B cell (primary cell): Measurements from ENCODE around the gene CTNNA3. TPM values are rescaled to one million over a fixed set of nuclear protein-coding genes. Genes with fewer than 3 reads are reported as not detected.

ENCODE experiments used
- ATAC-seq: fragments of 200-7000 bp; cut with Tn5 transposase; one replicate; pipeline ENCODE4 v1.10.0; 2021; ENCODE audit warnings: low read depth, mild to moderate bottlenecking, moderate number of reproducible peaks, moderate library complexity
- CTCF ChIA-PET: fragments of 350-600 bp; sonication (Branson Sonifier 250); formaldehyde crosslinking; loops from one replicate; lab custom pipeline; 2021; ENCODE audit warnings: antibody characterized with exemption, inconsistent platforms; lab: Charles Lee
- POLR2A ChIA-PET: fragments of 350-600 bp; sonication (Branson Sonifier 250); formaldehyde crosslinking; loops from one replicate; lab custom pipeline; 2021; ENCODE audit warnings: antibody characterized with exemption; lab: Charles Lee
- DNase-seq: peaks from one replicate; pipeline ENCODE4 v3.0.0; 2013
- H2AFZ ChIP-seq: 2 replicates; pipeline ENCODE4 v1.6.1; 2012; ENCODE audit warnings: mild to moderate bottlenecking, low read depth, low read length; ENCODE audit not compliant: insufficient read depth, poor library complexity, severe bottlenecking
- H3K27ac ChIP-seq, 2 donors: 1 replicate in 1 of 2; 2 replicates in 1 of 2; pipeline ENCODE4 v1.5.1; 2012 to 2013; ENCODE audit warnings: low read length in 2 of 2, mild to moderate bottlenecking in 2 of 2, moderate library complexity in 1 of 2
- H3K27me3 ChIP-seq, 4 experiments: fragments of 200-600 bp in 1 of 4; sonication (generic) in 1 of 4; replicated peaks in 1 of 4; 1 replicate in 2 of 4; 2 replicates in 2 of 4; pipeline versions ENCODE4 v1.6.1 to v1.7.0; 2013 to 2016; ENCODE audit warnings: low read length in 3 of 4, mild to moderate bottlenecking in 2 of 4, mixed read lengths in 1 of 4, moderate library complexity in 1 of 4; ENCODE audit not compliant: insufficient read depth in 4 of 4, control insufficient read depth in 3 of 4; ENCODE audit errors: control extremely low read depth in 1 of 4
- H3K36me3 ChIP-seq, 2 experiments: replicated peaks in 1 of 2; 1 replicate in 1 of 2; 2 replicates in 1 of 2; pipeline versions ENCODE4 v1.6.1 to v1.7.1; 2013; ENCODE audit warnings: low read length in 1 of 2; ENCODE audit not compliant: insufficient read depth in 2 of 2, control insufficient read depth in 1 of 2; ENCODE audit errors: control extremely low read depth in 1 of 2, extremely low read depth in 1 of 2
- H3K4me1 ChIP-seq, 2 donors: fragments of 200-600 bp in 1 of 2; sonication (generic) in 1 of 2; 1 replicate in 1 of 2; 2 replicates in 1 of 2; pipeline versions ENCODE4 v1.5.1 to v1.6.1; 2013 to 2017; ENCODE audit warnings: low read length in 2 of 2; ENCODE audit not compliant: control insufficient read depth in 2 of 2, insufficient read depth in 2 of 2
- H3K4me2 ChIP-seq: replicated peaks from 2 replicates; pipeline ENCODE3; 2012; ENCODE audit warnings: mild to moderate bottlenecking, low read depth, low read length; ENCODE audit not compliant: poor library complexity, severe bottlenecking
- H3K4me3 ChIP-seq, 5 experiments: fragments of 200-600 bp in 1 of 5; sonication (generic) in 1 of 5; 1 replicate in 3 of 5; 2 replicates in 2 of 5; pipeline versions ENCODE4 v1.5.1 to v1.7.0; 2011 to 2016; ENCODE audit warnings: low read length in 4 of 5, mild to moderate bottlenecking in 4 of 5, low read depth in 2 of 5, control low read depth in 1 of 5, moderate library complexity in 1 of 5; ENCODE audit not compliant: insufficient read depth in 1 of 5; ENCODE audit errors: control extremely low read depth in 1 of 5, extremely low read depth in 1 of 5
- H3K79me2 ChIP-seq: fragments of 200-600 bp; sonication (generic); one replicate; pipeline ENCODE4 v1.6.0; 2016; ENCODE audit warnings: low read length; ENCODE audit not compliant: control insufficient read depth, insufficient read depth
- H3K9ac ChIP-seq: fragments of 200-600 bp; sonication (generic); 2 replicates; pipeline ENCODE4 v1.6.1; 2017; ENCODE audit warnings: mild to moderate bottlenecking, low read length, moderate library complexity
- H3K9me3 ChIP-seq, 3 donors: one replicate each; pipeline versions ENCODE4 v1.6.1 to v1.7.1; 2013; ENCODE audit warnings: low read length in 2 of 3; ENCODE audit not compliant: control insufficient read depth in 2 of 3, insufficient read depth in 1 of 3; ENCODE audit errors: control extremely low read depth in 1 of 3
- H4K20me1 ChIP-seq: 2 replicates; pipeline ENCODE4 v1.6.0; 2012; ENCODE audit warnings: mild to moderate bottlenecking, low read length; ENCODE audit not compliant: insufficient read depth, control insufficient read depth, poor library complexity, severe bottlenecking
- H3K27ac Mint-ChIP-seq: one replicate; pipeline ENCODE4 v1.8.0; 2021; ENCODE audit warnings: mixed read lengths
- H3K27me3 Mint-ChIP-seq: one replicate; pipeline ENCODE4 v1.8.0; 2021; ENCODE audit warnings: mixed read lengths
- H3K4me1 Mint-ChIP-seq: one replicate; pipeline ENCODE4 v1.8.0; 2021; ENCODE audit warnings: mixed read lengths
- H3K4me3 Mint-ChIP-seq: one replicate; pipeline ENCODE4 v1.8.0; 2021; ENCODE audit warnings: mixed read lengths
- H3K9me3 Mint-ChIP-seq: one replicate; pipeline ENCODE4 v1.8.0; 2022; ENCODE audit warnings: mixed read lengths; ENCODE audit not compliant: insufficient read depth
- EZH2 ChIP-seq: IDR thresholded peaks from 2 replicates; pipeline ENCODE4 v1.6.1; 2012; ENCODE audit warnings: borderline replicate concordance, low read depth, mild to moderate bottlenecking, moderate library complexity, low read length; ENCODE audit not compliant: insufficient read depth, poor library complexity, severe bottlenecking
- WGBS: methylation state at CpG from one replicate; pipeline ENCODE4 v1.1.5; 2013; ENCODE audit warnings: missing lambda C conversion rate; ENCODE audit not compliant: insufficient coverage; 5-methylcytosine and 5-hydroxymethylcytosine counted together
- intact Hi-C: fragments of 100-400 bp; cut with micrococcal nuclease; formaldehyde crosslinking; loops from one replicate; pipeline ENCODE4 v1.10.0; 2022
- polyA plus RNA-seq: library from polyadenylated mRNA; depleted of rRNA; stranded (reverse); fragments of >200 nt; gene quantifications from 2 replicates; pipeline ENCODE4 v1.2.3, GENCODE V29; 2012
- total RNA-seq, 2 donors: library from RNA; stranded (reverse); fragments of 120-200 nt in 1 of 2; gene quantifications; 1 replicate in 1 of 2; 2 replicates in 1 of 2; pipeline versions ENCODE4 v1.2.3 to v1.2.4, GENCODE V29; 2013 to 2022
- TF ChIP-seq, protein P1 (sequence below): fragments of 200-600 bp; IDR thresholded peaks from one replicate; pipeline ENCODE4 v1.8.0; 2022; ENCODE audit warnings: antibody characterized with exemption, mild to moderate bottlenecking

Gene CTNNA3
- total and polyA plus RNA-seq, 2 donors (not counting 1 experiment from before 2014, with no cell fraction given) = 0.01 TPM; not detected in 1

DNA sequence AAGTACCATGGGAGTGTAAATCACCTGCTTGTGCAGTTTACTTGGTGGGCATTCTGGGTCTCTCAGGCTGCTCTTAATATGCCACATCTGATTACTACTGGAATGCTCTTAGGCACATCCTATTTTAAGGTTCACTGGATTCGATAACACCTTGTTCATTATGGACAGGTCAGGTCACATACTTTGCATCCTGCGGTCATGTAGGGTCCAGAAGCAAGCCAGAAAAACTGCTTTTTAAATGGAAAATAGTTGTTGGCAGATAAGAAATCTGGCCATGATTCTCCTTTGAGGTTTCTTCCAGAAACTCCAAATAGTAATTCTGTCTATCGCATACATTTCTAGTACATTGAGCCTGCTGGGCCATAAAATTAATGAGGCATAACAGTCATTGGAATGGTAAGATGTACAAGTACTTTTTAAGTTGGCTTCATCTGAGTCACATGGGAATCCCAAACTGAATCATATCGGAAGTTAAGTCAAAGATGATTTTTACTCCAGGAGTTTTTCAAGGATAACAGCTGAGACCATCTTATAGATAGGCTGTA is 398.3 kb downstream of the CTNNA3 start:
- Mint-ChIP-seq H3K4me1 (no peaks in the 10 kb centered on the region), H3K4me3 (no peak overlapping the region), H3K27ac (no peak overlapping the region), H3K27me3 (no peaks in the 10 kb centered on the region), H3K9me3 (peaks cover 4% of the 10 kb centered on the region)
- intact Hi-C loops = no loop called here
- no peak overlapping the region for H3K4me2 ChIP-seq
- no peaks in the 10 kb centered on the region for H3K4me1 ChIP-seq
- H3K4me3 ChIP-seq = no peak overlapping the region
- no peaks in the 10 kb centered on the region for H3K36me3 ChIP-seq
- H4K20me1 ChIP-seq = no peaks in the 10 kb centered on the region
- no peak overlapping the region for H3K9ac ChIP-seq
- DNase-seq (no peak), ATAC-seq (no peak)
- TF ChIP-seq, protein P1, sequence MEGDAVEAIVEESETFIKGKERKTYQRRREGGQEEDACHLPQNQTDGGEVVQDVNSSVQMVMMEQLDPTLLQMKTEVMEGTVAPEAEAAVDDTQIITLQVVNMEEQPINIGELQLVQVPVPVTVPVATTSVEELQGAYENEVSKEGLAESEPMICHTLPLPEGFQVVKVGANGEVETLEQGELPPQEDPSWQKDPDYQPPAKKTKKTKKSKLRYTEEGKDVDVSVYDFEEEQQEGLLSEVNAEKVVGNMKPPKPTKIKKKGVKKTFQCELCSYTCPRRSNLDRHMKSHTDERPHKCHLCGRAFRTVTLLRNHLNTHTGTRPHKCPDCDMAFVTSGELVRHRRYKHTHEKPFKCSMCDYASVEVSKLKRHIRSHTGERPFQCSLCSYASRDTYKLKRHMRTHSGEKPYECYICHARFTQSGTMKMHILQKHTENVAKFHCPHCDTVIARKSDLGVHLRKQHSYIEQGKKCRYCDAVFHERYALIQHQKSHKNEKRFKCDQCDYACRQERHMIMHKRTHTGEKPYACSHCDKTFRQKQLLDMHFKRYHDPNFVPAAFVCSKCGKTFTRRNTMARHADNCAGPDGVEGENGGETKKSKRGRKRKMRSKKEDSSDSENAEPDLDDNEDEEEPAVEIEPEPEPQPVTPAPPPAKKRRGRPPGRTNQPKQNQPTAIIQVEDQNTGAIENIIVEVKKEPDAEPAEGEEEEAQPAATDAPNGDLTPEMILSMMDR = no peak
- TF ChIP-seq EZH2 = no peak
- POLR2A ChIA-PET = no interaction called here
- 80% methylated on average over 1 of the region's 4 CpGs for WGBS
- no peak overlapping the region for H3K27ac ChIP-seq
- no peaks in the 10 kb centered on the region for H3K9me3 ChIP-seq
- no peaks in the 10 kb centered on the region for H3K27me3 ChIP-seq
- CTCF ChIA-PET = no interaction called here
- no peaks in the 10 kb centered on the region for H3K79me2 ChIP-seq
- no peak overlapping the region for H2AFZ ChIP-seq

GRCh38 chr10:67296926-67297325 is 399.1 kb downstream of the CTNNA3 start:
- Mint-ChIP-seq H3K27me3 (no peaks in the 10 kb centered on the region), H3K27ac (no peak overlapping the region), H3K9me3 (peaks cover 4% of the 10 kb centered on the region), H3K4me1 (no peaks in the 10 kb centered on the region), H3K4me3 (no peak overlapping the region)
- Histone ChIP-seq H3K4me2 (no peak overlapping the region), H3K9ac (no peak overlapping the region), H3K79me2 (no peaks in the 10 kb centered on the region), H3K27ac (no peak overlapping the region), H3K9me3 (no peaks in the 10 kb centered on the region), H2AFZ (no peak overlapping the region), H3K36me3 (no peaks in the 10 kb centered on the region), H4K20me1 (no peaks in the 10 kb centered on the region), H3K4me1 (no peaks in the 10 kb centered on the region), H3K4me3 (no peak overlapping the region), H3K27me3 (no peaks in the 10 kb centered on the region)
- WGBS = no CpG with 5 or more reads among the region's 2 CpGs
- CTCF ChIA-PET = no interaction called here
- no peak for TF ChIP-seq EZH2
- TF ChIP-seq, protein P1 = no peak
- POLR2A ChIA-PET = no interaction called here
- DNase-seq = no peak
- ATAC-seq = no peak
- intact Hi-C loops = no loop called here
